GM10248 (cell line): Measurements from ENCODE around the gene AEBP2.
"Not testable (repeated sequence)": the region's sequence is repeated elsewhere in the genome, so short reads cannot be mapped to it uniquely, and the experiment has no call there.

Experiments used
- CTCF ChIA-PET: fragments of 300-600 bp; sonication (Branson Sonifier 250); formaldehyde crosslinking; extraction: SDS; loops from one replicate; lab custom pipeline; 2021; ENCODE audit warnings: antibody characterized with exemption; lab: Yijun Ruan, JAX
- POLR2A ChIA-PET: fragments of 350-650 bp; sonication (Branson Sonifier 250); formaldehyde crosslinking; extraction: SDS; loops from one replicate; lab custom pipeline; 2020; ENCODE audit warnings: antibody characterized with exemption; lab: Yijun Ruan, JAX
- DNase-seq: peaks from one replicate; pipeline ENCODE4 v3.0.0; 2012; ENCODE audit errors: extremely low spot score
- TF ChIP-seq, protein P1 (sequence below): IDR thresholded peaks from 2 replicates; pipeline ENCODE4 v1.5.1; 2012; ENCODE audit warnings: mild to moderate bottlenecking, low read depth; ENCODE audit errors: extremely low read depth, missing control alignments, control extremely low read depth

Gene AEBP2

DNA sequence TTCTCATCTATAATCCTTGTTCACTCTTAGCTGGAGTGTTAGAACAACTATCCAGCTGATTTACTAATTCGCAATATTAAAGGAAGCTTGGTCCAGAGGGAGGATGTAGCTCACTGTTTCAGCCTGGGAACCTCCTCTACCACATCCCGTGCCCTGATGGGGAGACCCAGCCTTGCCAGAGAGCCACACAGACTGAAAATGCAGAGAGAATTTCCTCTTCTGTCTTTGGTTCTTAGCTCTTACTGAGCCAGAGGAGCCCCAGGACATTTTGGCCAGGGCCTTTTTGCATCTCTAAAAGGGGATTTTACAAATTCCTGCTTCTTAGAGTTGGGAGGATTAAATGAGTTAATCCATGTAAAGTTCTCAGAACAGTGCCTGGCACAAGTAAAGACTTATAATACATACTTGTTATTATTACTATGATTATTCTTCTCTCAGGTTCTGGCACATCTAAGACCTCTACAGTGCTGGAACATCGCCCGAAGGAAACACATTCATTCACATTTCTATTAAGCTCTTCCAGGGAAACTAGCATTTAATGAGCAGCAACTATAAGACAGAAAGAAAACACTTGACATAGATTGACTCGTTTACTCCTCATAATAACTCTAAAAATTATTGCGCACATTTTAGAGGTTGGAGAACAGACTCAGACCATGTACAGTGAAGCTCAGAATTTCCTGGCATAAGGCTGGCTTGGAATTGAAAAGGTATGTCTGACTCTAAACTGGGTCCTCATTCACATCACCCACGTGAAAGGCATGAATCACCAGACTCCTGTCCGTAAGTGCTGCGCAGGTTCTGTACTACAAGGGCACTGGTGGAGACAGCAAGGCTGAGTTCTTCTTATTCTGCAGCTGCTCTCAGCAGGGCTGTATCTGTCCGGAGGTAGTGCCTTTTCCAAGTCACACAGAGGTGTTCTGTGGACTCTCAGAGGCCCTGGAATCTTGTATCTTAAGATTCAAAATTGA, 27.8 kb upstream of the AEBP2 start:
- ChIA-PET POLR2A (interaction anchor here (0.6 kb wide), 1 partner anchor 16 kb away, joined by 4 read pairs; no protein-coding TSS in a partner anchor), CTCF (interaction anchor here (0.8 to 0.9 kb wide), 2 partner anchors 12 to 17 kb away, joined by 3 read pairs; no protein-coding TSS in a partner anchor)
- DNase-seq = no peak
- TF ChIP-seq, protein P1, sequence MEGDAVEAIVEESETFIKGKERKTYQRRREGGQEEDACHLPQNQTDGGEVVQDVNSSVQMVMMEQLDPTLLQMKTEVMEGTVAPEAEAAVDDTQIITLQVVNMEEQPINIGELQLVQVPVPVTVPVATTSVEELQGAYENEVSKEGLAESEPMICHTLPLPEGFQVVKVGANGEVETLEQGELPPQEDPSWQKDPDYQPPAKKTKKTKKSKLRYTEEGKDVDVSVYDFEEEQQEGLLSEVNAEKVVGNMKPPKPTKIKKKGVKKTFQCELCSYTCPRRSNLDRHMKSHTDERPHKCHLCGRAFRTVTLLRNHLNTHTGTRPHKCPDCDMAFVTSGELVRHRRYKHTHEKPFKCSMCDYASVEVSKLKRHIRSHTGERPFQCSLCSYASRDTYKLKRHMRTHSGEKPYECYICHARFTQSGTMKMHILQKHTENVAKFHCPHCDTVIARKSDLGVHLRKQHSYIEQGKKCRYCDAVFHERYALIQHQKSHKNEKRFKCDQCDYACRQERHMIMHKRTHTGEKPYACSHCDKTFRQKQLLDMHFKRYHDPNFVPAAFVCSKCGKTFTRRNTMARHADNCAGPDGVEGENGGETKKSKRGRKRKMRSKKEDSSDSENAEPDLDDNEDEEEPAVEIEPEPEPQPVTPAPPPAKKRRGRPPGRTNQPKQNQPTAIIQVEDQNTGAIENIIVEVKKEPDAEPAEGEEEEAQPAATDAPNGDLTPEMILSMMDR = no peak

DNA sequence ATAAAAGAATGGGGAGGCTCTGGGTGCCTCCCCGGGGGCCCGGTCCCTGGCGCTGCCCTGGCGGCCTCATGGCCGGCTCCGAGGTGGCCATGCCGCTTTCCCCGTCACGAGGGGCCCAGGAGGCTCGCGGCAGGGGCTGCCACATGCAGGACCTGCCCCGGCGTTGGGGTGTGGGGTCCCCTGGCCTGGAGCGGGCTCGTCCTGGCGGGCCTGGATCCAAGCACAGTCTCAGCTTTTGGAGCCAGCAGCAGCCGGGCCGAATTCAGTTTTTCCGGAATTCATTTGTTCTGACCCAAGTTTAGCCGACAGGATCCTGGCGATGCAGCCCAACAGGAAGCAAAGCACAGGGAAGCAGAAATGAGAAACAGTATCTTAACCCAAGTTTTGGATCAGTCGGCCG, 26.4 kb upstream of the AEBP2 start:
- CTCF ChIA-PET = no interaction called here
- TF ChIP-seq, protein P1 = no peak
- no peak for DNase-seq
- POLR2A ChIA-PET = no interaction called here

DNA sequence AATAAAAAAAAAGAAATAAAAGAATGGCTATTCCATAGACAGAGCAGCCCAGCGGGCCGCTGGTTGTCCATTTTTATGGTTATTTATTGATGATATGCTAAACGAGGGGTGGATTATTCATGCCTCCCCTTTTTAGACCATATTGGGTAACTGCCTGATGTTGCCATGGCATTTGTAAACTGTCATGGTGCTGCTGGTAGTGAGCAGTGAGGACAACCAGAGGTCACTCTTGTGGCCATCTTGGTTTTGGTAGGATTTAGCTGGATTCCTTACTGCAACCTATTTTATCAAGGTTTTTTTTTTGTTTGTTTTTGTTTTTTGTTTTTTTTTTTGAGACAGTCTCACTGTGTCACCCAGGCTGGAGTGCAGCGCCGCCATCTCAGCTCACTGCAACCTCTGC, 25.7 kb upstream of the AEBP2 start:
- POLR2A ChIA-PET, DNase-seq, CTCF ChIA-PET: not testable (repeated sequence)

DNA sequence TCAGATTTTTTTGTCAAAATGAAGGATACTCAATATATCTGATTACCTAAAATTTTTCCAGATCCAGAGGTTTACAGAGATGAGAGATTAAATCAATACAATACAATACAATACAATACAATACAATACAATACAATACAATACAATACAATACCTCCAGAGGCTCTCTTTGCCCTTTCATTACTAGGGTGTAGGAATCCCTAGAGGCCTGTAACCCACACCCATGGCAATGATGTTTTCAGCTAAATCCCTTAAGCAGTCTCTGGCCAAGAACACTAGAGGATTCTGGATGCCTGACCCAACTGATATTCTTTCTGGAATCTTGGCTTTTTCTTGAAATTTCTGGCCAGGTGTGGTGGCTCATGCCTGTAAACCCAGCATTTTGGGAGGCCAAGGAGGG, 23.7 kb upstream of the AEBP2 start:
- CTCF ChIA-PET = no interaction called here
- POLR2A ChIA-PET = no interaction called here
- no peak for DNase-seq
- TF ChIP-seq, protein P1 = no peak

DNA sequence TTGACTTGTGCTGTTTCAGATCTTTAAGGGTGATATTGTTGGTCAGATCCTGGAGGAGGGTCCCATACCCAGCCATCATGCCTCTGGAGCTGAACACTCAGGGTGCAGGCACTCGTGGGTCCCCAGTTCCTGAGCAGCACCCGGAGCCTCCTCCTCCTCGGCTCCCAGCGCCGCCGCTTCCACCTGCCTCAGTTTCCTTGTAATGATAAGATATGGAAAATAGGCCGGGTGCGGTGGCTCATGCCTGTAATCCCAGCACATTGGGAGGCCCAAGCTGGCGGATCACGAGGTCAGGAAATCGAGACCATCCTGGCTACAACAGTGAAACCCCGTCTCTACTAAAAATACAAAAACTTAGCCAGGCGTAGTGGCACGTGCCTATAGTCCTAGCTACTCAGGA, 20.2 kb upstream of the AEBP2 start:
- CTCF ChIA-PET = no interaction called here
- TF ChIP-seq, protein P1 = no peak
- no peak for DNase-seq
- POLR2A ChIA-PET = no interaction called here

DNA sequence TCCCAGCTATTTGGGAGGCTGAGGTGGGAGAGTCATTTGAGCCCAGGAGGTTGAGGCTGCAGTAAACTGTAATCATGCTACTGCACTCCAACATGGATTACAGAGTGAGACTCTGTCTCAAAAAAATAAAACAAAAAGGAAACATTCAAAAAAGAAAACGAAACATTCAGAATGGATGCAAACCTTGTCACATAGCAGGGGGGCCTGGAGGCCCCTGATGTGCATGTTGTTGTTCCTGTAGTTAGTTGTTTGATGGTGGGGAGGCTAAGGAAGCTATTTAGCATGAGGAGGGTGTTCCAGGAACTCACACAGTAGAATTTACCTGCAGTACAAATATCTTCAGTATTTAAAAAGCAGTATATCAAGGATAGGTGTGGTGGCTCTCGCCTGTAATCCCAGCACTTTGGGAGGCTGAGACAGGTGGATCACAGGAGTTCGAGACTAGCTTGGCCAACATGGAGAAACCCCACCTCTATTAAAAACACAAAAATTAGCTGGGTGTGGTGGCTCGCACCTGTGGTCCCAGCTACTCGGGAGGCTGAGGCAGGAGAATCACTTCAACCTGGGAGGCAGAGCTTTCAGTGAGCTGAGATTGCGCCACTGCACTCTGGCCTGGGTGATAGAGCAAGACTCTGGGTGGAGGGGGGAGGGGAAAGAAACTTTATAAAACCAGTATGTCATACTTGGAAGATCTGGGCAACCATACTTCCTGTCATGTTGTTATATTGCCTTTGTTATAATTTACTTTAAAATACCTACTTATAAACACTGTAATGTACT, 17.6 kb upstream of the AEBP2 start:
- TF ChIP-seq, protein P1 = no peak
- no peak for DNase-seq
- POLR2A ChIA-PET = no interaction called here
- CTCF ChIA-PET = interaction anchor here (0.9 kb wide), 1 partner anchor 9 kb away, joined by 4 read pairs; no protein-coding TSS in a partner anchor
